NAMALWA (cell line): ENCODE measurements around the gene CLIC4.
"Not testable (repeated sequence)": the region's sequence is repeated elsewhere in the genome, so short reads cannot be mapped to it uniquely, and the experiment has no call there.

Experiments used
- DNase-seq: peaks from one replicate; pipeline ENCODE4 v3.0.0-alpha.2; 2015; ENCODE audit warnings: low spot score

CLIC4 gene

GRCh38 chr1:24717887-24718650 is 27.2 kb upstream of the CLIC4 start:
- DNase-seq = no peak

GRCh38 chr1:24720152-24720551 is 25.1 kb upstream of the CLIC4 start:
- no peak for DNase-seq

- no peak for DNase-seq
Measured at GRCh38 chr1:24721533-24721932, 23.7 kb upstream of the CLIC4 start.

- not testable (repeated sequence) for DNase-seq
Measured at GRCh38 chr1:24722073-24723035, 22.9 kb upstream of the CLIC4 start.

- DNase-seq = no peak
Measured at GRCh38 chr1:24724345-24725208, 20.7 kb upstream of the CLIC4 start.

GRCh38 chr1:24725209-24725651 is 20.0 kb upstream of the CLIC4 start:
- no peak for DNase-seq

GRCh38 chr1:24726741-24727140 is 18.5 kb upstream of the CLIC4 start:
- no peak for DNase-seq

- peak; percentile 69 for DNase-seq
Measured at GRCh38 chr1:24727501-24728216, 17.6 kb upstream of the CLIC4 start.

- DNase-seq = no peak
Measured at GRCh38 chr1:24728982-24729381, 16.3 kb upstream of the CLIC4 start.

- no peak for DNase-seq
Measured at GRCh38 chr1:24732186-24732885, 12.9 kb upstream of the CLIC4 start.

- peak; percentile 54 for DNase-seq
Measured at GRCh38 chr1:24733342-24733741, 11.9 kb upstream of the CLIC4 start.

GRCh38 chr1:24735156-24735508 is 10.1 kb upstream of the CLIC4 start:
- no peak for DNase-seq

GRCh38 chr1:24735509-24736375 is 9.5 kb upstream of the CLIC4 start:
- DNase-seq = no peak

- DNase-seq = peak; percentile 45
Measured at GRCh38 chr1:24737368-24738117, 7.7 kb upstream of the CLIC4 start.

- no peak for DNase-seq
Measured at GRCh38 chr1:24739241-24739640, 6.0 kb upstream of the CLIC4 start.

GRCh38 chr1:24742090-24742938 is 2.9 kb upstream of the CLIC4 start:
- peak; percentile 76 for DNase-seq

- DNase-seq = peak; percentile 91
Measured at GRCh38 chr1:24743404-24744211, 1.6 kb upstream of the CLIC4 start.
